GM12801 (cell line): Measurements from ENCODE around the gene ACTL6A.

ENCODE experiments used
- CTCF ChIP-seq: IDR thresholded peaks from one replicate; pipeline ENCODE4 v1.5.1; 2011; ENCODE audit warnings: control low read depth; ENCODE audit not compliant: insufficient read length; ENCODE audit errors: extremely low read depth

Gene ACTL6A

DNA sequence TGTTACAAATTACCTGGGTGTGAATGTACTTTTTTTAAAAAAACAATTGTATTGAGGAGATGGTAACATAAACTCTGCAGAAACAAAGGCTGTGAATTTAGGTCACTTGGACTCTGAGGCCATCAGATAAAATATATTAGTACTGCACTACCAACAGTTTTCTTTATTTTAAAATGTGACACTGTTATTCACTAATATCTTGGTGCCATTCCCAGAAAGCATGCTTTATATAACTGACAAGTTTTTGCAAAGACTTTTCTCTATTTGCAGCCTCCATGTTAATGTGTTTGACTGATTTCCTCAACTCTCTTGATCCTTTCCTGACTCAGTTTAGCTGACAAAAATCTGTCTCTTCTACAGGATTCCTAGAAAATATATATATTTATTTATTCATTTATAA is 26.5 kb upstream of the ACTL6A start:
- no peak for TF ChIP-seq CTCF

DNA sequence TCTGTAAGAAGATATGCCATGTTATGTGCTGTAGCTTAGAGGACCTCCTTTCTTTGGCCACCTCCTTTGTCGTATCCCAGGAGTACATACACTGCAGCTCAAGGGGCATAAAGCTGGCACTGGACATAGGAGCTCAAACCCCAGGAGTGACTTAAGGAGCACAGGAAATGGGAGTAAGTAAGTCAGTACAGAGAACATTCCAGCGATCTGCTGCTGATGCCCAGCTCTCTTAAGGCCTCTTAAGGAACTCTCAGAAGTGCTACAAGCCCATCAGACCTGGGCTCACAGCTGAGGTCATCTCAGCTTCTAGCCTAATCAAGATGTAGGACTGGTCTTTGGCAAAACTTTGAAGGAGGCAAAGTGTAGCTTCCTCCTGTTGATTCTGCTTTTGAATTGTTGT is 21.6 kb upstream of the ACTL6A start:
- TF ChIP-seq CTCF, result no peak

DNA sequence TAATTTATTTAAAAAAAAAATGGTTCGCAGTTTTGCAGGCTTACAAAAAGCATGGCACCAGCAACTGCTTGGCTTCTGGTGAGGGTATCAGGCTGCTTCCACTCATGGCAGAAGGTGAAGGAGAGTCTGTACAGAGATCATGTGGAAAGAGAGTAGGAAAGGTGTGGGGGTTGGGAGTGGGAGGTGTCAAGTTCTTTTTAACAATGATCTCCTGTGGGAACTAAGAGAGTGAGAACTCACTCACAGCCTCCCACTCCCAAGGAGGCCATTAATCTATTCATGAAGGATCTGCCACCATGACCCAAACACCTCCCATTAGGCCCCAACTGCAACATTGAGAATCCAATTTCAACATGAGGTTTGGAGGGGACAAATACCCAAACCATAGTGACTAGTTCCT is 21.1 kb upstream of the ACTL6A start:
- TF ChIP-seq CTCF, result no peak

GRCh38 chr3:179542375-179542774 is 20.4 kb upstream of the ACTL6A start:
- no peak for TF ChIP-seq CTCF

- TF ChIP-seq CTCF, result no peak
Measured at GRCh38 chr3:179544981-179545645, 17.6 kb upstream of the ACTL6A start.

DNA sequence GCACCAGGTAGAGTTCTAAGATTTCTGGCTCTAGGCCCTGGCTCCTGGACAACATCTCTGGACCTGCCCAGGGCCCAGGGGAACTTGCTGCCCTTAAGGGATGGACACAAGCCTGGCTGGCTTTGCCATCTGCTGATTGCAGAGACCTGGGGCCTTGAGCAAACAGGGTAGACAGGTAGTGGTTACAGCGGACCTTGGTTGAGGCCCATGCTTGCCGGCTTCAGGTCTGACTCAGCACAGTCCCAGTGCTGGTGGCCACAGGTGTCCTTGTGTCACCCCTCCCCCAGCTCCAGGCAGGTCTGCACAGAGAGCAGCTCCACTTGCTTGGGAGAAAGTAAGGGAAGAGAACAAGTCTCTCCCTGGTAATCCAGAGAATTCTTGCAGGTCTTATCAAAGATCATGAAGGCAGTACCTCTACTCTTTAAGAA is 15.9 kb upstream of the ACTL6A start:
- no peak for TF ChIP-seq CTCF

GRCh38 chr3:179551349-179552105 is 11.2 kb upstream of the ACTL6A start:
- no peak for TF ChIP-seq CTCF
